IgD-negative memory B cell (primary cell): ENCODE measurements around the gene HMBS. TPM values are rescaled to one million over a fixed set of nuclear protein-coding genes. Genes with fewer than 3 reads are reported as not detected.
A peak's percentile ranks its signal among the peaks of the same experiment; 100 is the strongest.
"Not testable (repeated sequence)": the region's sequence is repeated elsewhere in the genome, so short reads cannot be mapped to it uniquely, and the experiment has no call there.

Source experiments
- H3K27ac Mint-ChIP-seq, 3 donors: one replicate each; pipeline ENCODE4 v1.8.0; 2020 to 2022; ENCODE audit warnings: mild to moderate bottlenecking in 3 of 3, mixed read lengths in 3 of 3, moderate library complexity in 1 of 3
- H3K27me3 Mint-ChIP-seq: one replicate; pipeline ENCODE4 v1.8.0; 2021; ENCODE audit warnings: mixed read lengths
- H3K36me3 Mint-ChIP-seq: one replicate; pipeline ENCODE4 v1.8.0; 2020; ENCODE audit warnings: mild to moderate bottlenecking, mixed read lengths
- H3K4me1 Mint-ChIP-seq, 3 donors: one replicate each; pipeline ENCODE4 v1.8.0; 2020 to 2022; ENCODE audit warnings: mixed read lengths in 3 of 3, mild to moderate bottlenecking in 1 of 3
- H3K4me3 Mint-ChIP-seq, 4 donors: one replicate each; pipeline ENCODE4 v1.8.0; 2020 to 2022; ENCODE audit warnings: mild to moderate bottlenecking in 4 of 4, mixed read lengths in 4 of 4, moderate library complexity in 3 of 4
- H3K9me3 Mint-ChIP-seq, 3 donors: one replicate each; pipeline ENCODE4 v1.8.0; 2020 to 2021; ENCODE audit warnings: mixed read lengths in 3 of 3, mild to moderate bottlenecking in 1 of 3
- polyA plus RNA-seq: library from polyadenylated mRNA; unstranded; fragments of 300-500 nt; fragmentation: Illumina TruSeq; gene quantifications from one replicate; pipeline ENCODE4 v1.2.3, GENCODE V29; 2021

The HMBS gene
- polyA plus RNA-seq, 1 donor from 2014 or later, result 24.8 TPM

DNA sequence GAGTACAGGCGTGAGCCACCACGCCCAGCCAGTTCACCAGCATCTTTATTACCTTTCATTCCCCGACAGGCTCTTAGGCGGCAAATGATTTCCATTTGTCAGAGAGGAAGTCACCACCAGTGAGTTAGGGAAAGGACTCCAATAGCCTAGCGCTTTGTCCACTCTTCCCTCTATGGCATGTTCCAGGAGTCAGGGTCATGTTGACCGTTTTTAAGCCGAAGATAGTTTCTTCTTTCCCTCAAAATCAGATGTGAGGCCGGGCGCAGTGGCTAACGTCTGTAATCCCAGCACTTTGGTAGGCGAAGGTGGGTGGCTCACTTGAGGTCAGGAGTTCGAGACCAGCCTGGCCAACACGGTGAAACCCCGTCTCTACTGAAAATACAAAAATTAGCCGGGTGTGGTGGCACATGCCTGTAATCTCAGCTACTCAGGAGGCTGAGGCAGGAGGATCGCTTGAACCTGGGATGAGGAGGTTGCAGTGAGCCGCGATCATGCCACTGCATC, 18.5 kb downstream of the HMBS start:
- H3K9me3 Mint-ChIP-seq, H3K27me3 Mint-ChIP-seq, H3K36me3 Mint-ChIP-seq: not testable (repeated sequence)
- H3K4me1 Mint-ChIP-seq, result peaks cover 9 to 44% (median 33%) of the 10 kb centered on the region in 3 donors
- H3K27ac Mint-ChIP-seq, result peak overlapping the region in 1 of 3 donors; percentile 93
- H3K4me3 Mint-ChIP-seq, result peak overlapping the region; percentile 43 to 96 (median 94)

DNA sequence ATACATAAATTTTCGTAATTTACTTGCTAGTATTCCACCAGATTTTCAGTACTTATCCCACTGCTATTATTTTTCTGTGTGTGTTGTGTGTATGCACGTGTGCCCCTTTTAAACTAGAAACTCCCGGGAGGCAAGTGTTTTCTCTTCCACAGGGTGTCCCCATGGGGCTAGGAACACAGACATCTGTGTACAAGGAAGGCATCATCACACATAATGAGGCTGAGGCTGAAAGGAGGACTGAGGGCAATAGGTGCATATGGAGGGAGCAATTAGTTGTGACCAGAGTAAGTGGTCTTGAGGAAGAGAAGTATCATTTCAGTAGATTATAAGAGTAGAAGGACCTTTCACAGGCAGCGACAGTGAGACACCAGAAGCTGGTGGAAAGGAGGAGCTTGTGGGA, 19.1 kb downstream of the HMBS start:
- H3K4me3 Mint-ChIP-seq, result peak overlapping the region; percentile 28 to 92 (median 58)
- H3K9me3 Mint-ChIP-seq, result no peaks in the 10 kb centered on the region
- peaks cover 14 to 44% (median 38%) of the 10 kb centered on the region in 3 donors for H3K4me1 Mint-ChIP-seq
- H3K36me3 Mint-ChIP-seq, result peaks cover 2% of the 10 kb centered on the region
- peak overlapping the region in 1 of 3 donors; percentile 93 for H3K27ac Mint-ChIP-seq
- no peaks in the 10 kb centered on the region for H3K27me3 Mint-ChIP-seq

DNA sequence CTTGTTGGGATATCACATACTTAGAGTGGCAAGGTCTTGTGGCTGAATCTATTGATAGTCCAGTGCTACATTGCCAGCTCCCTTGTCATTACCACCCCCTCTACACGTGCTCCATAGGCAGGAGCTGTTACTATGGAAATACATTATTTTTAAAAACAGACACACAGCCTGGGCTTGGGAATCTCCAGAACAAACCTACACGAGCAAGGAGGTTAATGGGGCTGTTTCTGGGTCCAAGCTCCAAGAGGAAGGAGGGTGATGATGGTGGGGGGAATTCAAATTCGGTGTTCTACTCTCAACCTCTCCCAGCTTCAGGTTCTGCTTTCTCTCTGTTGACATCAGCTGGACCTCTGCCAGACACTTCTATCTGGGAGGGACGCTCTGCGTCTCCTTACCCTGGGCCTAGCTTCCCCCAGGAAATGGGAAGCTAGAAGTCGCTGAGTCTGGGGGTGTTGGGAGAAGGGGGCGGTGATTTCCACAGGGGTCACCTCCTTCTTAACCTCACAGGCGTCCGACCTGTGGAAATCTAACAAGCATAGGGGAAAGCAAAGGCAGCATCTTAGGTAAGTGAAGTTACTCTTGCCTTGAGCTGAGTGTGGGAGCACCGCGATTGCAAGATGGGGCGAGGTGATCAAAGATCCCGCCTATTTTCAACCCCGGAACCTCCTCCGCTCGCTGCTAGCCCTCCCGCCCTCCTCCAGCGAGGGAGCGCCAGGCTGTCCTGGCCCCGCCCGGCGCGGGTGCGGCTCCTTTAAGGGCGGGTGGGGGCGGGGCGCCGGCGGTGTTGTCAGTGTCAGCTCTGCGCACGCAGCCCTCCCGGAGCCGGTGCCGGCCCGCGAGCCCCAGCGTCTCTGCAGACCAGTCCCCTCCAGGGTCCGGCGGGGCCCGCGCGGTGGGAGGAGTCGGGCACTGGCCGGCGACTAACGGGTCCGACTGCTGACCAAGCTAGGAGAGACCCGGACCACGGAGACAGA, 22.2 kb downstream of the HMBS start, which contains the start of gene C2CD2L:
Gene C2CD2L (plus strand): TSS at position 781 of the 974 bp plus-strand sequence. CDS start 398 bp downstream, outside the sequence.
- H3K36me3 Mint-ChIP-seq, result peaks cover 2% of the 10 kb centered on the region
- no peaks in the 10 kb centered on the region for H3K9me3 Mint-ChIP-seq
- peak within 1 kb of the TSS; percentile 85 to 95 (median 93) for H3K27ac Mint-ChIP-seq
- peaks cover 16 to 37% (median 33%) of the 10 kb centered on the region in 3 donors for H3K4me1 Mint-ChIP-seq
- H3K4me3 Mint-ChIP-seq, result peak within 1 kb of the TSS; percentile 90 to 95 (median 94)
- H3K27me3 Mint-ChIP-seq, result no peaks in the 10 kb centered on the region

DNA sequence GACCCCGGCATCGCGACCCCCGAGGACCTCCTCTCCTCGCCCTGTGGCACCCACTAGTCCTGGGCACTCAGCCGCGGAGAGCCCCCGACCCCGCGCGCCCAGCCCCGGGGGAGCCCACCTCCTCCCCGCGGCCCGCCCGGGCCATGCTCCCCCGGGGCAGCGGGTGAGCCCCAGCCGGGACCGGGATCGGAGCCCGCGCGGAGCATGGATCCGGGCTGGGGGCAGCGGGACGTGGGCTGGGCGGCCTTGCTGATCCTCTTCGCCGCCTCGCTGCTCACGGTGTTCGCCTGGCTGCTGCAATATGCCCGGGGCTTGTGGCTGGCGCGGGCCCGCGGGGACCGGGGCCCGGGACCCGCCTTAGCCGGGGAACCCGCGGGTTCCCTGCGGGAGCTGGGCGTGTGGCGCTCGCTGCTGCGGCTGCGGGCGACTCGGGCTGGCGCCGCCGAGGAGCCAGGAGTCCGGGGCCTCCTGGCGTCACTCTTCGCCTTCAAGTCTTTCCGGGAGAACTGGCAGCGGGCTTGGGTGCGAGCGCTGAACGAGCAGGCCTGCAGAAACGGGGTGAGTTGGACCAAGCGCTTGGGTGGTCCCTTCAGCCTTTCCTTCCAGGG, 23.0 kb downstream of the HMBS start:
- H3K27ac Mint-ChIP-seq, result peak overlapping the region; percentile 76 to 88 (median 84)
- peaks cover 12 to 33% (median 30%) of the 10 kb centered on the region in 3 donors for H3K4me1 Mint-ChIP-seq
- H3K9me3 Mint-ChIP-seq, result no peaks in the 10 kb centered on the region
- peaks cover 2% of the 10 kb centered on the region for H3K36me3 Mint-ChIP-seq
- H3K27me3 Mint-ChIP-seq, result no peaks in the 10 kb centered on the region
- H3K4me3 Mint-ChIP-seq, result peak overlapping the region; percentile 90 to 95 (median 94)

DNA sequence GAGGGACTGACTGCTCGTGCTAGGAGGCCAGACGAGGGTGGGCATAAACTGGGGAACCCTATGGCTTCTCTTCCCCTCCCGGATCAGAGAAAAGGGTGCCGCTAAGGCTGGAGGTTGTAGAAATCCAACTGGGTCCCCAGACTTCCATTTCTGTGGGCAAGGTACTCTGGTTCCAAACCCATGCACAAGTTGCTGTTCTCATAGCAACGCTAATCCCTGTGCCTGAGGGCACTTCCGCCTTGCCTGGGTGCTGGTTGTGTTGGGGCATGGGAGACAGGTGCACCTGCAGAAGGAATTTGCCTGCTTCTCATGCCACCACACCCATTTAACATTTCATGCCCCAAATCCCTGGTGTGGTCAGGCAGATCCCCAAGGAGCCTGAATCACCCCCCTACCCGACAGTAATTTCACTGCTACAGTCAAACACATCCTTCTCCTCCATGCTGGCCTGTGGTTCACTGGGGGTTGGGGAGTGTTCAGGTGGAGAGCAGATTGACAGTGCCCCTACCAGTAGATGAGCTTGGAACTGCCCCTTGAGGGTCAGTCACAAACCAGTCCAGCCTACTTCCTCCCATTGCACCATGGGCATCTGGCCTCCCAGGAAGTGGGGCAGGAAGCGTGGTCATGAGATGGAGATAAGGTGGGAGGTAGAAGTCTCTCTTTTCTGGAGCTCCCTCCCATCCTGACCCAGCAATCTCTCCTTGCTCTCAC, 23.6 kb downstream of the HMBS start:
- H3K4me1 Mint-ChIP-seq, result peaks cover 12 to 30% (median 30%) of the 10 kb centered on the region in 3 donors
- peak overlapping the region; percentile 76 to 88 (median 84) for H3K27ac Mint-ChIP-seq
- peak overlapping the region; percentile 86 to 93 (median 92) for H3K4me3 Mint-ChIP-seq
- H3K27me3 Mint-ChIP-seq, result no peaks in the 10 kb centered on the region
- no peaks in the 10 kb centered on the region for H3K9me3 Mint-ChIP-seq
- peaks cover 2% of the 10 kb centered on the region for H3K36me3 Mint-ChIP-seq

DNA sequence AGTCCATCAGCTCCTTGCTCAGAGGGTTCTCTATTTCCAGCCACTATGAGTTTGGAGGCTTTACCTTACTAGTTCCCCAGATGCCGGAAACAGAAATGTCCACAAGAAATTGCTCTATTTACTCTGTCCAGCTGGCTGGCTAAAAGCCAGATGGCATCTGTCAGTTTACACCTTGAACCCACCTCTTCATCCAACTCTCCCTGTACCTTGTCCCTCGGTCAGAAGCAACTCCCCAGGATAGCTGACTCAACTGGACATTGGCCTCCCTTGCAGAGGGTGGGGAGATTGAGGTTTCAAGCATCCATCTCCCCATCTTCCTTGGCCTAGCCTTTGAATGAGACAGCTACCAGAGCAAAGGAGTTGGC, 24.2 kb downstream of the HMBS start:
- Mint-ChIP-seq H3K27ac (peak overlapping the region in 2 of 3 donors; percentile 76 to 84), H3K9me3 (no peaks in the 10 kb centered on the region), H3K27me3 (no peaks in the 10 kb centered on the region)

DNA sequence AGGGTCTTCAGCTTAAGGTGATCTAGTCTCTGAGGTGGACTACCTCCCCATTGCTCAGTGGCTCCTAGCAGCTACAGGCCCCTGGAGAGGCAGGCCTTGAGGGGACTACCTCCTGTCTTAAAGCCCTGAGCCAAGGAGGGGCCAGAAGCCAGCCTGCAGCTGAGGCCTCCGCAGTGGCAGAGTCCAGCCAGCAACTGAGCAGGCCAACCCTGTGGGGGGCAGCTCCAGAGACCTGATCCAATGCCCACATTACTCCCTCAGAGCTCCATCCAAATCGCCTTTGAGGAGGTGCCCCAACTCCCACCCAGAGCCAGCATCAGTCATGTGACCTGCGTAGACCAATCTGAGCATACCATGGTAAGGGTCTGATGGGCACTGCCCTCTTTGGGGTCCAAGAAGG, 25.2 kb downstream of the HMBS start:
- Mint-ChIP-seq H3K4me3 (peak overlapping the region in 3 of 4 donors; percentile 37 to 93 (median 81)), H3K4me1 (peaks cover 12 to 27% (median 21%) of the 10 kb centered on the region in 3 donors), H3K36me3 (no peaks in the 10 kb centered on the region), H3K27ac (peak overlapping the region in 1 of 3 donors; percentile 80), H3K27me3 (no peaks in the 10 kb centered on the region), H3K9me3 (no peaks in the 10 kb centered on the region)

More for the DNA sequence above, 24.2 kb downstream of the HMBS start:
- Mint-ChIP-seq H3K4me1 (peaks cover 12 to 28% (median 28%) of the 10 kb centered on the region in 3 donors), H3K4me3 (peak overlapping the region; percentile 86 to 93 (median 92)), H3K36me3 (peaks cover under 1% of the 10 kb centered on the region)

DNA sequence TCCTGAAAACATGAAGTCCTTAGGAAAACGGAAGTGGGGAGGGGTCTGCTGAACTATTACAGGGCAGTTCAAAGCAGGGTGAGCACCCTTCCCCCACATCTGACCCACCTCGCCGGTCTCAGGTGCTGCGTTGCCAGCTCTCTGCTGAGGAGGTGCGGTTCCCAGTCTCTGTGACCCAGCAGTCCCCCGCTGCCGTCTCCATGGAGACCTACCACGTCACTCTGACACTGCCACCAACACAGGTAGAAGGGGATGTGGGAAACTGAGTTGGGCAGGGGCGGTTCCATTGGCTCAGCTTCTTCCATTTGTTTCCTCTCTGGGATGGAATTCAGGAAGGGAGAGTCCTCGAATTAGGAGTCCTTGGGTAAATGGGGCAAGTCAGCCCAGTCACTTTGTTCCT, 25.8 kb downstream of the HMBS start:
- Mint-ChIP-seq H3K36me3 (no peaks in the 10 kb centered on the region), H3K4me3 (peak overlapping the region in 1 of 4 donors; percentile 93), H3K27me3 (no peaks in the 10 kb centered on the region), H3K4me1 (peaks cover 15 to 31% (median 21%) of the 10 kb centered on the region in 3 donors), H3K27ac (peak overlapping the region in 1 of 3 donors; percentile 43), H3K9me3 (no peaks in the 10 kb centered on the region)

DNA sequence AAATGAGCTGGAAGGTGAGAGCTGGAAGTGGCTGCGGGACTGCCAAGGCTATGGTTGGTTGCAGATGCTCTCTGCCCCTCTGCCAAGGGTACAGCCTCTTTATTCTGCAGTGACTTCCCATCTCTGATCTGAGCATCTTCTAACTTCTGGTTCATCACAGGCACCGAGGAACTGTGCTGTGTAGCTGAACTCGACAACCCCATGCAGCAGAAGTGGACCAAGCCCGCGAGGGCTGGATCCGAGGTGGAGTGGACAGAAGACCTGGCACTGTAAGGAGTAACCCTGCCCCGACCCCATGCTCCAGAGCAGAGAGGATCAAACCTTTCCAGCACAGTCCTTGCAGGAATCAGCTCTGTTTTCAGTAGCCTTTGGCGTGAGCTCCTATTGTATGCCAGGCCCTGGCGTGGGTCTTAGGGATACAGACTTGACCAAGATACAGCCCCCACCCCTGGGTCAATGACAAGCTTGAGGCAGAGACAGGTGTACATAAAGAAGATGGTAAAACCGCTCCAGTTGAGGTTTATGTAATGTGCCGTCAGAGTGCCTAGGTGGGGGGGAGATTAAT, 26.8 kb downstream of the HMBS start:
- Mint-ChIP-seq H3K4me1 (peaks cover 15 to 28% (median 22%) of the 10 kb centered on the region in 3 donors), H3K27ac (peak overlapping the region in 1 of 3 donors; percentile 66), H3K4me3 (no peak overlapping the region), H3K27me3 (no peaks in the 10 kb centered on the region), H3K36me3 (peaks cover 2% of the 10 kb centered on the region), H3K9me3 (no peaks in the 10 kb centered on the region)

DNA sequence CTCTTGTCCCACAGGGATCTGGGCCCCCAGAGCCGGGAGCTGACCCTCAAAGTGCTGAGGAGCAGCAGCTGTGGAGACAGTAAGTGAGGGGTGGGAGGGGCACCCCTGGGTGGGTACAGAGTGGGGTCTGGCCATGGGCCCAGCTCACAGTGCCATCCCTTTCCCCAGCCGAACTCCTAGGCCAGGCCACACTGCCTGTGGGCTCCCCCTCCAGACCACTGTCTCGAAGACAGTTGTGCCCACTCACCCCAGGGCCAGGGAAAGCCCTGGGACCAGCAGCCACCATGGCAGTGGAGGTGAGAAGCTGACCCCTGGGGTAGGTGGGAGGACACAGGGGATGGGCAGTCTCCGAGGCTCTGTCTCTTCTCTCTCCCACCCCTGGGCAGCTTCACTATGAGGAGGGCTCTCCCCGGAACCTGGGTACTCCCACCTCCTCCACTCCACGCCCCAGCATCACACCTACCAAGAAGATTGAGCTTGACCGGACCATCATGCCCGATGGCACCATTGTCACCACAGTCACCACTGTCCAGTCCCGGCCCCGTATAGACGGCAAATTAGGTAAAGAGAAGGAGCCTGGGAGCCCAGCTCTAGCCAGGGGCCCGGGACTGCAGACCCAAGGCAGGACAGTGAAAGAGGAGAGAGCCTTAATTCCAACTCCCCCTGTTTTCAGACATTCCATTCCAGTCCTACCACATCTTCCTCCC, 27.8 kb downstream of the HMBS start:
- Mint-ChIP-seq H3K27ac (no peak overlapping the region), H3K27me3 (no peaks in the 10 kb centered on the region), H3K9me3 (no peaks in the 10 kb centered on the region), H3K36me3 (peaks cover 3% of the 10 kb centered on the region), H3K4me1 (peaks cover 16 to 22% (median 17%) of the 10 kb centered on the region in 3 donors), H3K4me3 (no peak overlapping the region)

DNA sequence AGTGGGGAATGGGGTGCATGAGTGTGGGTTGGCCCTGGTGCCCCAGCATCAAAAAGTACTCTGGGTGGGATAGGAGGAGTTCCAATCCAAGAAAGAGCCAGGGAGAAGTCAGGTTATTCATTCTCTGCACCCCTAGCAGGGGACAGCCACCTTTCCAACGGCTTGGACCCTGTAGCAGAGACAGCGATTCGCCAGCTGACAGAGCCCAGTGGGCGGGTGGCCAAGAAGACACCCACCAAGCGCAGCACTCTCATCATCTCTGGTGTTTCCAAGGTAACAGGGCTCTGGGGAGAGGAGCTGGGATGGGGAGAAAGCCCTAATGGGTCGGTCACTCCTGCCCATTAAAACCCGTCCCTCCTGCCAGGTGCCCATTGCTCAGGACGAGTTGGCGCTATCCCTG, 29.0 kb downstream of the HMBS start:
- H3K9me3 Mint-ChIP-seq, result no peaks in the 10 kb centered on the region
- H3K4me3 Mint-ChIP-seq, result no peak overlapping the region
- H3K4me1 Mint-ChIP-seq, result peaks cover 12 to 14% (median 14%) of the 10 kb centered on the region in 3 donors
- peaks cover 3% of the 10 kb centered on the region for H3K36me3 Mint-ChIP-seq
- no peaks in the 10 kb centered on the region for H3K27me3 Mint-ChIP-seq
- H3K27ac Mint-ChIP-seq, result no peak overlapping the region

DNA sequence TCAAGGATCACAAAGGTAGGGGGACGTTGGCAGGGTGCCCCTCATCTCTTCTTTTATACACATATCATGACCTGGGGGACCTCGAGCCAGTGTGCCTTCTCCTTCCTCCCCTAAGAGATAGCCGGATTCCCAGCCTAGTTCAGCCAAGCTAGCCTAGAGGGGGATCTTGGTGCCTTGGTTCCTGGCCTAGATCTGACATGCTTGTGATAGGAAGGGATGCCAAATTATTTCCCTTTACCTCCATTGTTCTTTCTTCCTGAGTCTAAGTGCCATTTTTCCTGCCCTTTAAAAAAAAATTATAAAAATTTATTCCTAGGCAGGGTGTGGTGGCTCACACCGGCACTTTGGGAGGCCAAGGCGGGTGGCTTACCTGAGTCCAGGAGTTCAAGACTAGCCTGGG, 29.7 kb downstream of the HMBS start:
- Mint-ChIP-seq H3K4me1 (peaks cover 6 to 9% (median 8%) of the 10 kb centered on the region in 3 donors), H3K36me3 (peaks cover 3% of the 10 kb centered on the region)

DNA sequence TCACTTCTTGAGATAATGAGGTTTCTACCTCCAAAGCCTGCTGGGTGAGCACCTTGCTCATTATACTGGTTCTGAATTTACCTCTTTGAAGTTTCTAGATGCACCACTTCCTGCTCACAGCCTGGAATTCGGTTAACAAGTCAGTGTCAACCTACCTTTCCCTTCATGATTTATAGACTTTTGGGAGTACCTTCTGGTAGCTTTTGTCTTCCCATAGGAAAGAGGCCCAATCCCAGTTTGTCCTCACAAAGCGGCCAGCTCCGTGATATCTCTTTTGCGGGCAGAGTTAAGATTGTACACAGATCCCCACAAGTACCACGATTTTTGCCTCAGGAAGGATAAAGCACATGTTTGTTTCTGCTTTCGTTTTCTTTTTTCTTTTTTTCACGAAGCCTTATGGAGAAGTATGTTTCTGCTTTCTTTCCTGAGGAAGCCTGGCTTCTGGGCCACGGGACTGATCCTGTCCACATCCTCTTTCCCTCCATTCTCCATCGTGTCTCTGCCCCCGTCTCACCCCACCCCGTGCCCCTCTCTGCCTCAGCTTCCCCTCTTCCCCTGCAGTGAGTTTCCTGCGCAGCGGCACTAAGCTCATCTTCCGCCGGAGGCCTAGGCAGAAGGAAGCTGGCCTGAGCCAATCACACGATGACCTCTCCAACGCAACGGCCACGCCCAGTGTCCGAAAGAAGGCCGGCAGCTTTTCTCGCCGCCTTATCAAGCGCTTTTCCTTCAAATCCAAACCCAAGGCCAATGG, 31.0 kb downstream of the HMBS start:
- H3K4me1 Mint-ChIP-seq, result peaks cover 9 to 11% (median 10%) of the 10 kb centered on the region in 3 donors
- H3K36me3 Mint-ChIP-seq, result peaks cover 3% of the 10 kb centered on the region
- no peaks in the 10 kb centered on the region for H3K27me3 Mint-ChIP-seq
- no peaks in the 10 kb centered on the region for H3K9me3 Mint-ChIP-seq
- H3K4me3 Mint-ChIP-seq, result peak overlapping the region in 1 of 4 donors; percentile 83
- peak overlapping the region in 1 of 3 donors; percentile 25 for H3K27ac Mint-ChIP-seq

More for the DNA sequence above, 29.7 kb downstream of the HMBS start:
- Mint-ChIP-seq H3K9me3 (no peaks in the 10 kb centered on the region), H3K4me3 (no peak overlapping the region), H3K27ac (no peak overlapping the region), H3K27me3 (no peaks in the 10 kb centered on the region)
